Mesothelial cell of epicardium (in vitro differentiated cells): ENCODE data around the gene PLGRKT. TPM values are rescaled to one million over a fixed set of nuclear protein-coding genes. Genes with fewer than 3 reads are reported as not detected.
"Not testable (repeated sequence)": the region's sequence is repeated elsewhere in the genome, so short reads cannot be mapped to it uniquely, and the experiment has no call there.

Experiments used
- DNase-seq, 2 experiments: peaks; one replicate each; pipeline ENCODE4 v3.0.0; 2021; ENCODE audit warnings: low spot score in 2 of 2; ENCODE audit not compliant: unreplicated experiment in 2 of 2
- H3K27ac Mint-ChIP-seq: 2 replicates; pipeline ENCODE4 v1.8.0; 2021; ENCODE audit warnings: mixed read lengths
- H3K27me3 Mint-ChIP-seq: 2 replicates; pipeline ENCODE4 v1.8.0; 2021; ENCODE audit warnings: low read depth, mixed read lengths
- H3K36me3 Mint-ChIP-seq: 2 replicates; pipeline ENCODE4 v1.8.0; 2021; ENCODE audit warnings: mixed read lengths
- H3K4me1 Mint-ChIP-seq: 2 replicates; pipeline ENCODE4 v1.8.0; 2021; ENCODE audit warnings: mixed read lengths
- H3K4me3 Mint-ChIP-seq: 2 replicates; pipeline ENCODE4 v1.8.0; 2021; ENCODE audit warnings: mild to moderate bottlenecking, moderate library complexity, mixed read lengths
- H3K9me3 Mint-ChIP-seq: 2 replicates; pipeline ENCODE4 v1.8.0; 2021; ENCODE audit warnings: mixed read lengths
- CTCF ChIP-seq: fragments of 200-600 bp; sonication (generic); IDR thresholded peaks from one replicate; pipeline ENCODE4 v1.5.0; 2021; ENCODE audit warnings: antibody characterized with exemption; ENCODE audit not compliant: unreplicated experiment
- total RNA-seq: library from RNA; stranded (reverse); gene quantifications from 3 replicates; pipeline ENCODE4 v1.2.1, GENCODE V29; 2021

The PLGRKT gene
- total RNA-seq, 1 donor from 2014 or later, result 19.6 TPM

- H3K27me3 Mint-ChIP-seq, result no peaks in the 10 kb centered on the region
- peaks cover 4% of the 10 kb centered on the region for H3K9me3 Mint-ChIP-seq
- no peak overlapping the region for H3K27ac Mint-ChIP-seq
- no peak overlapping the region for H3K4me3 Mint-ChIP-seq
- no peaks in the 10 kb centered on the region for H3K4me1 Mint-ChIP-seq
- H3K36me3 Mint-ChIP-seq, result no peaks in the 10 kb centered on the region
- peak; percentile 17 for TF ChIP-seq CTCF
- no peak for DNase-seq
These were observed 43.8 kb upstream of the PLGRKT start for GRCh38 chr9:5481322-5482040.

GRCh38 chr9:5480919-5481318 lies 43.2 kb upstream of the PLGRKT start:
- H3K9me3 Mint-ChIP-seq, result peaks cover 9% of the 10 kb centered on the region
- no peak for DNase-seq
- no peak overlapping the region for H3K27ac Mint-ChIP-seq
- H3K27me3 Mint-ChIP-seq, result no peaks in the 10 kb centered on the region
- TF ChIP-seq CTCF, result no peak
- no peaks in the 10 kb centered on the region for H3K36me3 Mint-ChIP-seq
- no peaks in the 10 kb centered on the region for H3K4me1 Mint-ChIP-seq
- H3K4me3 Mint-ChIP-seq, result no peak overlapping the region

GRCh38 chr9:5479994-5480694 lies 42.4 kb upstream of the PLGRKT start:
- H3K27me3 Mint-ChIP-seq, result no peaks in the 10 kb centered on the region
- peaks cover 9% of the 10 kb centered on the region for H3K9me3 Mint-ChIP-seq
- no peaks in the 10 kb centered on the region for H3K4me1 Mint-ChIP-seq
- H3K36me3 Mint-ChIP-seq, result no peaks in the 10 kb centered on the region
- H3K4me3 Mint-ChIP-seq, result no peak overlapping the region
- H3K27ac Mint-ChIP-seq, result no peak overlapping the region
- no peak for DNase-seq
- TF ChIP-seq CTCF, result no peak

GRCh38 chr9:5478206-5478605 lies 40.5 kb upstream of the PLGRKT start:
- no peak for TF ChIP-seq CTCF

GRCh38 chr9:5475611-5476010 lies 37.9 kb upstream of the PLGRKT start:
- not testable (repeated sequence) for H3K4me3 Mint-ChIP-seq, H3K36me3 Mint-ChIP-seq, H3K27me3 Mint-ChIP-seq, H3K4me1 Mint-ChIP-seq, H3K27ac Mint-ChIP-seq, DNase-seq
- H3K9me3 Mint-ChIP-seq, result peaks cover 12% of the 10 kb centered on the region

More at GRCh38 chr9:5478206-5478605, 40.5 kb upstream of the PLGRKT start:
- Mint-ChIP-seq H3K4me3 (no peak overlapping the region), H3K36me3 (no peaks in the 10 kb centered on the region), H3K27ac (no peak overlapping the region), H3K27me3 (no peaks in the 10 kb centered on the region), H3K9me3 (peaks cover 12% of the 10 kb centered on the region), H3K4me1 (no peaks in the 10 kb centered on the region)
- no peak for DNase-seq

- H3K36me3 Mint-ChIP-seq, result no peaks in the 10 kb centered on the region
- H3K4me3 Mint-ChIP-seq, result no peak overlapping the region
- H3K27ac Mint-ChIP-seq, result no peak overlapping the region
- peaks cover 3% of the 10 kb centered on the region for H3K9me3 Mint-ChIP-seq
- no peak for TF ChIP-seq CTCF
- DNase-seq, result no peak
- H3K27me3 Mint-ChIP-seq, result no peaks in the 10 kb centered on the region
- no peaks in the 10 kb centered on the region for H3K4me1 Mint-ChIP-seq
These were observed 33.1 kb upstream of the PLGRKT start for GRCh38 chr9:5470816-5471215.
